Thoracic aorta (tissue), 2 donors: ENCODE data around the gene ASAP2. TPM values are rescaled to one million over a fixed set of nuclear protein-coding genes. Genes with fewer than 3 reads are reported as not detected.

Experiments used
- ATAC-seq: fragments of 150-250 bp; one replicate; pipeline ENCODE4 v1.8.0; 2017; ENCODE audit warnings: low read depth; ENCODE audit not compliant: insufficient number of reproducible peaks, low FRiP score
- DNase-seq: peaks from one replicate; pipeline ENCODE4 v3.0.0-alpha.2; 2020; ENCODE audit warnings: low spot score
- H3K27ac ChIP-seq, 2 donors: fragments of 200-600 bp; sonication (generic); 1 replicate in 1 of 2; 2 replicates in 1 of 2; pipeline ENCODE4 v1.5.1; 2016; ENCODE audit warnings: mild to moderate bottlenecking in 2 of 2, moderate library complexity in 2 of 2
- H3K27me3 ChIP-seq: fragments of 200-600 bp; sonication (generic); replicated peaks from 2 replicates; pipeline ENCODE4 v1.6.0; 2016; ENCODE audit warnings: mild to moderate bottlenecking; ENCODE audit not compliant: insufficient read depth
- H3K36me3 ChIP-seq: fragments of 200-600 bp; sonication (generic); one replicate; pipeline ENCODE4 v1.5.1; 2016
- H3K4me1 ChIP-seq, 2 donors: fragments of 200-600 bp; sonication (generic); 1 replicate in 1 of 2; 2 replicates in 1 of 2; pipeline versions ENCODE4 v1.5.1 to v1.6.0; 2016; ENCODE audit warnings: low read depth in 2 of 2, mild to moderate bottlenecking in 1 of 2; ENCODE audit not compliant: control insufficient read depth in 1 of 2
- H3K4me3 ChIP-seq: fragments of 200-600 bp; sonication (generic); 2 replicates; pipeline ENCODE4 v1.5.1; 2016; ENCODE audit warnings: mild to moderate bottlenecking
- H3K9me3 ChIP-seq: fragments of 200-600 bp; sonication (generic); 2 replicates; pipeline ENCODE4 v1.5.1; 2016
- CTCF ChIP-seq: fragments of 200-600 bp; sonication (generic); IDR thresholded peaks from one replicate; pipeline ENCODE4 v1.5.1; 2019; ENCODE audit warnings: antibody characterized with exemption
- total RNA-seq, 2 donors: library from RNA; depleted of rRNA; stranded (reverse); fragments of >200 nt; gene quantifications; one replicate each; pipeline versions ENCODE4 v1.1.0 to v1.2.3, GENCODE V29; 2016

The ASAP2 gene
- total RNA-seq, 2 donors from 2014 or later: 58.1 to 102 TPM

GRCh38 chr2:9358846-9359245 lies 152.2 kb downstream of the ASAP2 start:
- Histone ChIP-seq H3K4me3 (no peak overlapping the region), H3K9me3 (no peaks in the 10 kb centered on the region), H3K4me1 (no peaks in the 10 kb centered on the region), H3K27ac (no peak overlapping the region), H3K27me3 (no peaks in the 10 kb centered on the region), H3K36me3 (peaks cover 38% of the 10 kb centered on the region)
- ATAC-seq (no peak), DNase-seq (no peak)
- TF ChIP-seq CTCF: no peak

- TF ChIP-seq CTCF: no peak
- DNase-seq (no peak), ATAC-seq (no peak)
- Histone ChIP-seq H3K27ac (no peak overlapping the region), H3K4me3 (no peak overlapping the region), H3K27me3 (no peaks in the 10 kb centered on the region), H3K4me1 (no peaks in the 10 kb centered on the region), H3K9me3 (no peaks in the 10 kb centered on the region), H3K36me3 (peaks cover 34% of the 10 kb centered on the region)
Measured at GRCh38 chr2:9359463-9359862, 152.9 kb downstream of the ASAP2 start.

GRCh38 chr2:9360110-9360509 lies 153.5 kb downstream of the ASAP2 start:
- no peak for ATAC-seq

GRCh38 chr2:9360701-9361100 lies 154.1 kb downstream of the ASAP2 start:
- Histone ChIP-seq H3K4me3 (no peak overlapping the region), H3K27me3 (no peaks in the 10 kb centered on the region), H3K27ac (no peak overlapping the region), H3K4me1 (no peaks in the 10 kb centered on the region), H3K36me3 (peaks cover 35% of the 10 kb centered on the region), H3K9me3 (no peaks in the 10 kb centered on the region)
- TF ChIP-seq CTCF: no peak
- DNase-seq (no peak), ATAC-seq (no peak)

More at GRCh38 chr2:9360110-9360509, 153.5 kb downstream of the ASAP2 start:
- peaks cover 32% of the 10 kb centered on the region for H3K36me3 ChIP-seq
- no peaks in the 10 kb centered on the region for H3K27me3 ChIP-seq
- H3K9me3 ChIP-seq: no peaks in the 10 kb centered on the region
- H3K4me1 ChIP-seq: no peaks in the 10 kb centered on the region
- H3K27ac ChIP-seq: no peak overlapping the region
- no peak for DNase-seq
- no peak overlapping the region for H3K4me3 ChIP-seq
- no peak for TF ChIP-seq CTCF

- Histone ChIP-seq H3K27me3 (no peaks in the 10 kb centered on the region), H3K9me3 (no peaks in the 10 kb centered on the region), H3K27ac (no peak overlapping the region), H3K4me3 (no peak overlapping the region), H3K36me3 (peaks cover 39% of the 10 kb centered on the region), H3K4me1 (no peaks in the 10 kb centered on the region)
- TF ChIP-seq CTCF: no peak
- ATAC-seq (no peak), DNase-seq (no peak)
Measured at GRCh38 chr2:9364373-9364772, 157.8 kb downstream of the ASAP2 start.
